Stomach (tissue), 4 donors: ENCODE data around the gene PDE6A.

Source experiments
- EP300 ChIP-seq: sonication (generic); formaldehyde crosslinking; IDR thresholded peaks from one replicate; pipeline ENCODE4 v1.6.1; 2017; ENCODE audit warnings: antibody characterized with exemption
- POLR2A ChIP-seq, 4 donors: fragments of 450-650 bp; IDR thresholded peaks; one replicate each; pipeline ENCODE4 v1.6.1; 2016; ENCODE audit warnings: antibody characterized with exemption in 4 of 4, control low read depth in 2 of 4, mild to moderate bottlenecking in 1 of 4, moderate library complexity in 1 of 4
- TF ChIP-seq, protein P1 (sequence below), 7 experiments: fragments of 450-650 bp in 4 of 7; fragments of 200-600 bp in 3 of 7; sonication (generic) in 3 of 7; IDR thresholded peaks; one replicate each; pipeline ENCODE4 v1.5.1; 2016 to 2019; ENCODE audit warnings: antibody characterized with exemption in 7 of 7, control low read depth in 2 of 7, mild to moderate bottlenecking in 1 of 7

GRCh38 chr5:149939546-149939945, 5.0 kb downstream of the PDE6A start:
- TF ChIP-seq, protein P1, sequence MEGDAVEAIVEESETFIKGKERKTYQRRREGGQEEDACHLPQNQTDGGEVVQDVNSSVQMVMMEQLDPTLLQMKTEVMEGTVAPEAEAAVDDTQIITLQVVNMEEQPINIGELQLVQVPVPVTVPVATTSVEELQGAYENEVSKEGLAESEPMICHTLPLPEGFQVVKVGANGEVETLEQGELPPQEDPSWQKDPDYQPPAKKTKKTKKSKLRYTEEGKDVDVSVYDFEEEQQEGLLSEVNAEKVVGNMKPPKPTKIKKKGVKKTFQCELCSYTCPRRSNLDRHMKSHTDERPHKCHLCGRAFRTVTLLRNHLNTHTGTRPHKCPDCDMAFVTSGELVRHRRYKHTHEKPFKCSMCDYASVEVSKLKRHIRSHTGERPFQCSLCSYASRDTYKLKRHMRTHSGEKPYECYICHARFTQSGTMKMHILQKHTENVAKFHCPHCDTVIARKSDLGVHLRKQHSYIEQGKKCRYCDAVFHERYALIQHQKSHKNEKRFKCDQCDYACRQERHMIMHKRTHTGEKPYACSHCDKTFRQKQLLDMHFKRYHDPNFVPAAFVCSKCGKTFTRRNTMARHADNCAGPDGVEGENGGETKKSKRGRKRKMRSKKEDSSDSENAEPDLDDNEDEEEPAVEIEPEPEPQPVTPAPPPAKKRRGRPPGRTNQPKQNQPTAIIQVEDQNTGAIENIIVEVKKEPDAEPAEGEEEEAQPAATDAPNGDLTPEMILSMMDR (IDR thresholded peaks at IDR 0.05), result no peak
- TF ChIP-seq EP300 (no peak), POLR2A (IDR thresholded peaks at IDR 0.05) (no peak)
